GM10847 (cell line): ENCODE data around the gene GCSAM.

ENCODE experiments used
- POLR2A ChIP-seq: IDR thresholded peaks from 2 replicates; pipeline ENCODE4 v1.6.1; 2011; ENCODE audit not compliant: insufficient read length; ENCODE audit errors: extremely low read depth

GCSAM gene

GRCh38 chr3:112095731-112096130 is 37.3 kb downstream of the GCSAM start:
- TF ChIP-seq POLR2A: no peak

GRCh38 chr3:112093180-112093522 is 39.9 kb downstream of the GCSAM start:
- TF ChIP-seq POLR2A: no peak

- TF ChIP-seq POLR2A: no peak
These were observed 40.4 kb downstream of the GCSAM start for GRCh38 chr3:112092496-112093179.

GRCh38 chr3:112090887-112091586 is 42.0 kb downstream of the GCSAM start:
- TF ChIP-seq POLR2A: no peak

GRCh38 chr3:112089956-112090886 is 42.8 kb downstream of the GCSAM start:
- no peak for TF ChIP-seq POLR2A

- TF ChIP-seq POLR2A: no peak
These were observed 44.1 kb downstream of the GCSAM start for GRCh38 chr3:112088944-112089343.

GRCh38 chr3:112087746-112088145 is 45.3 kb downstream of the GCSAM start:
- no peak for TF ChIP-seq POLR2A

- no peak for TF ChIP-seq POLR2A
These were observed 46.0 kb downstream of the GCSAM start for GRCh38 chr3:112086875-112087524.

GRCh38 chr3:112086076-112086854 is 46.8 kb downstream of the GCSAM start, which contains the start of gene C3orf52:
Gene C3orf52, plus strand, starts transcription at chr3:112086389. Its CDS starts 19 bp downstream, at chr3:112086408.
- TF ChIP-seq POLR2A: no peak

GRCh38 chr3:112085735-112086075 is 47.3 kb downstream of the GCSAM start:
- TF ChIP-seq POLR2A: no peak

GRCh38 chr3:112084980-112085705 is 47.9 kb downstream of the GCSAM start:
- TF ChIP-seq POLR2A: no peak

- no peak for TF ChIP-seq POLR2A
These were observed 49.8 kb downstream of the GCSAM start for GRCh38 chr3:112083239-112083638.

GRCh38 chr3:112078125-112079083 is 54.6 kb downstream of the GCSAM start:
- TF ChIP-seq POLR2A: no peak
